Measurements from ENCODE around the gene ESF1. TPM values are rescaled to one million over a fixed set of nuclear protein-coding genes. Genes with fewer than 3 reads are reported as not detected.

The ESF1 gene
- total RNA-seq, 1 donor, result 13.8 TPM

- DNase-seq (ENCODE audit: low read depth), result peak; percentile 56
- peak; percentile 58 for TF ChIP-seq CTCF (IDR thresholded peaks at IDR 0.05; ENCODE audit: insufficient read depth, low read depth, low read length)
- H3K4me3 ChIP-seq (ENCODE audit: low read depth, low read length), result no peak overlapping the region
Observed at GRCh38 chr20:13819885-13820645, 35.3 kb upstream of the ESF1 start.

GRCh38 chr20:13817342-13817741 lies 32.6 kb upstream of the ESF1 start:
- DNase-seq (ENCODE audit: low read depth), result no peak
- no peak overlapping the region for H3K4me3 ChIP-seq (ENCODE audit: low read depth, low read length)
- no peak for TF ChIP-seq CTCF (IDR thresholded peaks at IDR 0.05; ENCODE audit: insufficient read depth, low read depth, low read length)

GRCh38 chr20:13816757-13817156 lies 32.0 kb upstream of the ESF1 start:
- no peak overlapping the region for H3K4me3 ChIP-seq (ENCODE audit: low read depth, low read length)
- no peak for DNase-seq (ENCODE audit: low read depth)
- TF ChIP-seq CTCF (IDR thresholded peaks at IDR 0.05; ENCODE audit: insufficient read depth, low read depth, low read length), result no peak

GRCh38 chr20:13814672-13815071 lies 30.0 kb upstream of the ESF1 start:
- no peak for TF ChIP-seq CTCF (IDR thresholded peaks at IDR 0.05; ENCODE audit: insufficient read depth, low read depth, low read length)
- H3K4me3 ChIP-seq (ENCODE audit: low read depth, low read length), result no peak overlapping the region
- DNase-seq (ENCODE audit: low read depth), result no peak

GRCh38 chr20:13813910-13814309 lies 29.2 kb upstream of the ESF1 start:
- H3K4me3 ChIP-seq (ENCODE audit: low read depth, low read length), result no peak overlapping the region
- TF ChIP-seq CTCF (IDR thresholded peaks at IDR 0.05; ENCODE audit: insufficient read depth, low read depth, low read length), result no peak
- peak; percentile 66 for DNase-seq (ENCODE audit: low read depth)

GRCh38 chr20:13810446-13810845 lies 25.7 kb upstream of the ESF1 start:
- TF ChIP-seq CTCF (IDR thresholded peaks at IDR 0.05; ENCODE audit: insufficient read depth, low read depth, low read length), result no peak
- DNase-seq (ENCODE audit: low read depth), result no peak

GRCh38 chr20:13809855-13810254 lies 25.1 kb upstream of the ESF1 start:
- no peak for DNase-seq (ENCODE audit: low read depth)
- no peak overlapping the region for H3K4me3 ChIP-seq (ENCODE audit: low read depth, low read length)
- no peak for TF ChIP-seq CTCF (IDR thresholded peaks at IDR 0.05; ENCODE audit: insufficient read depth, low read depth, low read length)

More at GRCh38 chr20:13810446-13810845, 25.7 kb upstream of the ESF1 start:
- no peak overlapping the region for H3K4me3 ChIP-seq (ENCODE audit: low read depth, low read length)

Measured in fibroblast of villous mesenchyme (primary cell).